HepG2 (cell line): Measurements from ENCODE around the gene ADSS1. TPM values are rescaled to one million over a fixed set of nuclear protein-coding genes. Genes with fewer than 3 reads are reported as not detected.
A peak's percentile ranks its signal among the peaks of the same experiment; 100 is the strongest.

Source experiments
- GABPB1 ChIP-seq: IDR thresholded peaks from 2 replicates; pipeline ENCODE4 v1.6.1; 2016; ENCODE audit warnings: mild to moderate bottlenecking, missing genetic modification reagents, moderate library complexity, missing compliant biosample characterization
- HDAC1 ChIP-seq: sonication (generic); formaldehyde crosslinking; IDR thresholded peaks from 2 replicates; pipeline ENCODE4 v1.5.1; 2020; ENCODE audit warnings: mild to moderate bottlenecking, missing genetic modification reagents
- HINFP ChIP-seq: sonication (generic); formaldehyde crosslinking; IDR thresholded peaks from 2 replicates; pipeline ENCODE4 v1.4.0; 2020; ENCODE audit warnings: low read depth, mild to moderate bottlenecking, missing genetic modification reagents
- KLF16 ChIP-seq, 2 experiments: sonication (generic) in 1 of 2; formaldehyde crosslinking in 1 of 2; IDR thresholded peaks; 2 replicates each; pipeline versions ENCODE4 v1.6.1 to v1.8.0; 2016 to 2023; ENCODE audit warnings: missing genetic modification reagents in 2 of 2, missing compliant biosample characterization in 1 of 2
- MEIS1 ChIP-seq: sonication (generic); formaldehyde crosslinking; IDR thresholded peaks from 2 replicates; pipeline ENCODE4 v1.9.0; 2021; ENCODE audit warnings: mild to moderate bottlenecking, missing genetic modification reagents, moderate library complexity, borderline replicate concordance
- MYC ChIP-seq: sonication (generic); formaldehyde crosslinking; IDR thresholded peaks from 2 replicates; pipeline ENCODE4 v1.9.0; 2021; ENCODE audit warnings: missing genetic modification reagents, borderline replicate concordance
- NCOA2 ChIP-seq: sonication (generic); formaldehyde crosslinking; IDR thresholded peaks from 2 replicates; pipeline ENCODE4 v1.8.0; 2022; ENCODE audit warnings: inconsistent platforms
- REPIN1 ChIP-seq: sonication (generic); formaldehyde crosslinking; IDR thresholded peaks from 2 replicates; pipeline ENCODE4 v1.8.0; 2022; ENCODE audit warnings: missing genetic modification reagents, low read depth, mild to moderate bottlenecking, borderline replicate concordance
- SP1 ChIP-seq, 2 experiments: fragments of 450-650 bp in 1 of 2; sonication (generic) in 1 of 2; formaldehyde crosslinking in 1 of 2; IDR thresholded peaks; 2 replicates each; pipeline versions ENCODE4 v1.4.0 to v1.6.1; 2016 to 2020; ENCODE audit warnings: missing genetic modification reagents in 1 of 2
- YEATS2 ChIP-seq: sonication (generic); formaldehyde crosslinking; IDR thresholded peaks from 2 replicates; pipeline ENCODE4 v1.4.0; 2020; ENCODE audit warnings: missing genetic modification reagents, borderline replicate concordance
- ZBTB7B ChIP-seq: sonication (generic); formaldehyde crosslinking; IDR thresholded peaks from 2 replicates; pipeline ENCODE4 v1.4.0; 2020; ENCODE audit warnings: missing genetic modification reagents
- ZNF12 ChIP-seq: sonication (generic); formaldehyde crosslinking; IDR thresholded peaks from 2 replicates; pipeline ENCODE4 v1.5.0; 2020; ENCODE audit warnings: missing genetic modification reagents
- ZNF564 ChIP-seq: sonication (generic); formaldehyde crosslinking; IDR thresholded peaks from 2 replicates; pipeline ENCODE4 v1.8.1; 2023; ENCODE audit warnings: mild to moderate bottlenecking, missing genetic modification reagents
- ZNF678 ChIP-seq: sonication (generic); formaldehyde crosslinking; IDR thresholded peaks from 2 replicates; pipeline ENCODE4 v1.4.0; 2020; ENCODE audit warnings: mild to moderate bottlenecking, missing genetic modification reagents
- ZNF724P ChIP-seq: sonication (generic); formaldehyde crosslinking; IDR thresholded peaks from 2 replicates; pipeline ENCODE4 v1.8.0; 2022; ENCODE audit warnings: missing genetic modification reagents, borderline replicate concordance
- ZNF776 ChIP-seq: sonication (generic); formaldehyde crosslinking; IDR thresholded peaks from 2 replicates; pipeline ENCODE4 v1.4.0; 2020; ENCODE audit warnings: mild to moderate bottlenecking, missing genetic modification reagents
- ZNF878 ChIP-seq: sonication (generic); formaldehyde crosslinking; IDR thresholded peaks from 2 replicates; pipeline ENCODE4 v1.8.1; 2023; ENCODE audit warnings: mild to moderate bottlenecking, missing genetic modification reagents, moderate library complexity
- polyA plus RNA-seq, 8 experiments: library from polyadenylated mRNA; depleted of rRNA in 3 of 8; stranded (reverse) in 7 of 8; unstranded in 1 of 8; fragments of >200 nt; fragmentation: Illumina TruSeq in 4 of 8; extraction: Trizol in 4 of 8; gene quantifications; 2 replicates each; pipeline versions ENCODE4 v1.2.1 to v1.2.3, GENCODE V29; 2011 to 2016; ENCODE audit warnings: low read depth in 4 of 8, missing spikeins in 1 of 8, mixed read lengths in 1 of 8; ENCODE audit not compliant: insufficient read depth in 1 of 8
- total RNA-seq, 5 experiments: library from RNA; depleted of rRNA; stranded (reverse); fragments of >200 nt; fragmentation: Illumina TruSeq; extraction: Trizol; gene quantifications; 2 replicates each; pipeline ENCODE4 v1.2.3, GENCODE V29; 2016; ENCODE audit warnings: low read depth in 1 of 5
- TF ChIP-seq, protein P1 (sequence below): sonication (generic); formaldehyde crosslinking; IDR thresholded peaks from 2 replicates; pipeline ENCODE4 v1.4.0; 2020; ENCODE audit warnings: mild to moderate bottlenecking, missing genetic modification reagents

Gene ADSS1
- total and polyA plus RNA-seq, 2 of the 13 experiments (the other 11 are each of a cell fraction or from before 2014, with no cell fraction given) = 1.0 to 36.7 TPM

GRCh38 chr14:104687601-104688504 is 36.2 kb upstream of the ADSS1 start (continued):
- 0 out of 2 replicates have a peak, but pooled peaks have one; percentile 41 for TF ChIP-seq NCOA2 (CRISPR knock-in tag)
- TF ChIP-seq YEATS2 (CRISPR knock-in tag) = 0 out of 2 replicates have a peak, but pooled peaks have one; percentile 9
- TF ChIP-seq MEIS1 (CRISPR knock-in tag) = peak; percentile 45; the same call in 1 of the 2 replicates
- TF ChIP-seq KLF16 (CRISPR knock-in tag; IDR thresholded peaks at IDR 0.05) = 0 out of 4 replicates have a peak, but pooled peaks of 1 of the 2 experiments have one; percentile 69
- TF ChIP-seq ZNF724P (CRISPR knock-in tag) = peak; percentile 72; the same call in 1 of the 2 replicates
- peak; percentile 86; the same call in 1 of the 2 replicates for TF ChIP-seq ZNF564 (CRISPR knock-in tag)
- TF ChIP-seq ZBTB7B (CRISPR knock-in tag) = peak; percentile 75
- peak; percentile 53; the same call in 1 of the 2 replicates for TF ChIP-seq ZNF678 (CRISPR knock-in tag)
- TF ChIP-seq SP1 (IDR thresholded peaks at IDR 0.05) = no peak
- no peak for TF ChIP-seq SP1 (CRISPR knock-in tag; IDR thresholded peaks at IDR 0.05)
- TF ChIP-seq HINFP = peak; percentile 94
- peak; percentile 76 for TF ChIP-seq HDAC1
- peak; percentile 42; the same call in 1 of the 2 replicates for TF ChIP-seq REPIN1 (CRISPR knock-in tag)
- peak; percentile 89 for TF ChIP-seq GABPB1 (CRISPR knock-in tag)
- TF ChIP-seq ZNF12 = peak; percentile 77
- TF ChIP-seq MYC = peak; percentile 77; the same call in 1 of the 2 replicates
- TF ChIP-seq, protein P1, sequence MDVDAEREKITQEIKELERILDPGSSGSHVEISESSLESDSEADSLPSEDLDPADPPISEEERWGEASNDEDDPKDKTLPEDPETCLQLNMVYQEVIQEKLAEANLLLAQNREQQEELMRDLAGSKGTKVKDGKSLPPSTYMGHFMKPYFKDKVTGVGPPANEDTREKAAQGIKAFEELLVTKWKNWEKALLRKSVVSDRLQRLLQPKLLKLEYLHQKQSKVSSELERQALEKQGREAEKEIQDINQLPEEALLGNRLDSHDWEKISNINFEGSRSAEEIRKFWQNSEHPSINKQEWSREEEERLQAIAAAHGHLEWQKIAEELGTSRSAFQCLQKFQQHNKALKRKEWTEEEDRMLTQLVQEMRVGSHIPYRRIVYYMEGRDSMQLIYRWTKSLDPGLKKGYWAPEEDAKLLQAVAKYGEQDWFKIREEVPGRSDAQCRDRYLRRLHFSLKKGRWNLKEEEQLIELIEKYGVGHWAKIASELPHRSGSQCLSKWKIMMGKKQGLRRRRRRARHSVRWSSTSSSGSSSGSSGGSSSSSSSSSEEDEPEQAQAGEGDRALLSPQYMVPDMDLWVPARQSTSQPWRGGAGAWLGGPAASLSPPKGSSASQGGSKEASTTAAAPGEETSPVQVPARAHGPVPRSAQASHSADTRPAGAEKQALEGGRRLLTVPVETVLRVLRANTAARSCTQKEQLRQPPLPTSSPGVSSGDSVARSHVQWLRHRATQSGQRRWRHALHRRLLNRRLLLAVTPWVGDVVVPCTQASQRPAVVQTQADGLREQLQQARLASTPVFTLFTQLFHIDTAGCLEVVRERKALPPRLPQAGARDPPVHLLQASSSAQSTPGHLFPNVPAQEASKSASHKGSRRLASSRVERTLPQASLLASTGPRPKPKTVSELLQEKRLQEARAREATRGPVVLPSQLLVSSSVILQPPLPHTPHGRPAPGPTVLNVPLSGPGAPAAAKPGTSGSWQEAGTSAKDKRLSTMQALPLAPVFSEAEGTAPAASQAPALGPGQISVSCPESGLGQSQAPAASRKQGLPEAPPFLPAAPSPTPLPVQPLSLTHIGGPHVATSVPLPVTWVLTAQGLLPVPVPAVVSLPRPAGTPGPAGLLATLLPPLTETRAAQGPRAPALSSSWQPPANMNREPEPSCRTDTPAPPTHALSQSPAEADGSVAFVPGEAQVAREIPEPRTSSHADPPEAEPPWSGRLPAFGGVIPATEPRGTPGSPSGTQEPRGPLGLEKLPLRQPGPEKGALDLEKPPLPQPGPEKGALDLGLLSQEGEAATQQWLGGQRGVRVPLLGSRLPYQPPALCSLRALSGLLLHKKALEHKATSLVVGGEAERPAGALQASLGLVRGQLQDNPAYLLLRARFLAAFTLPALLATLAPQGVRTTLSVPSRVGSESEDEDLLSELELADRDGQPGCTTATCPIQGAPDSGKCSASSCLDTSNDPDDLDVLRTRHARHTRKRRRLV (CRISPR knock-in tag) = peak; percentile 46; the same call in 1 of the 2 replicates
- TF ChIP-seq ZNF776 (CRISPR knock-in tag) = peak; percentile 72
- peak; percentile 76; the same call in 1 of the 2 replicates for TF ChIP-seq ZNF878
